GM18861 (cell line): ENCODE measurements around the gene LHFPL3.

Experiments used
- ATAC-seq: cut with Tn5 transposase; IDR thresholded peaks from one replicate; pipeline ENCODE4 v1.9.1; 2021; ENCODE audit not compliant: unreplicated experiment

LHFPL3 gene

GRCh38 chr7:104791080-104791479, 462.7 kb downstream of the LHFPL3 start:
- ATAC-seq, result no peak

- no peak for ATAC-seq
Observed at GRCh38 chr7:104793066-104793465, 464.7 kb downstream of the LHFPL3 start.

GRCh38 chr7:104794154-104794553, 465.8 kb downstream of the LHFPL3 start:
- no peak for ATAC-seq

- no peak for ATAC-seq
Observed at GRCh38 chr7:104794589-104794988, 466.2 kb downstream of the LHFPL3 start.

- no peak for ATAC-seq
Observed at GRCh38 chr7:104795086-104795485, 466.7 kb downstream of the LHFPL3 start.

- no peak for ATAC-seq
Observed at GRCh38 chr7:104795616-104796398, 467.4 kb downstream of the LHFPL3 start.

GRCh38 chr7:104800307-104800706, 471.9 kb downstream of the LHFPL3 start:
- ATAC-seq, result no peak

GRCh38 chr7:104801022-104801421, 472.6 kb downstream of the LHFPL3 start:
- ATAC-seq, result no peak

GRCh38 chr7:104803931-104804330, 475.5 kb downstream of the LHFPL3 start:
- ATAC-seq, result no peak

GRCh38 chr7:104804696-104805095, 476.3 kb downstream of the LHFPL3 start:
- ATAC-seq, result no peak

GRCh38 chr7:104805449-104806317, 477.3 kb downstream of the LHFPL3 start:
- no peak for ATAC-seq

- ATAC-seq, result no peak
Observed at GRCh38 chr7:104807671-104808070, 479.3 kb downstream of the LHFPL3 start.

GRCh38 chr7:104809906-104810305, 481.5 kb downstream of the LHFPL3 start:
- no peak for ATAC-seq

- no peak for ATAC-seq
Observed at GRCh38 chr7:104814126-104814525, 485.7 kb downstream of the LHFPL3 start.

GRCh38 chr7:104814671-104815400, 486.4 kb downstream of the LHFPL3 start:
- ATAC-seq, result no peak

GRCh38 chr7:104816537-104816936, 488.1 kb downstream of the LHFPL3 start:
- no peak for ATAC-seq

- ATAC-seq, result no peak
Observed at GRCh38 chr7:104818961-104819880, 490.8 kb downstream of the LHFPL3 start.

- ATAC-seq, result no peak
Observed at GRCh38 chr7:104820836-104821535, 492.6 kb downstream of the LHFPL3 start.

GRCh38 chr7:104823177-104823576, 494.8 kb downstream of the LHFPL3 start:
- ATAC-seq, result no peak

GRCh38 chr7:104825099-104825498, 496.7 kb downstream of the LHFPL3 start:
- no peak for ATAC-seq
